GM13977 (cell line): ENCODE results near the gene C1orf74.

Experiments
- DNase-seq: peaks from one replicate; pipeline ENCODE4 v3.0.0; 2012; ENCODE audit warnings: low spot score
- in situ Hi-C: fragments of 300-500 bp; cut with MboI; formaldehyde crosslinking; loops from one replicate; pipeline ENCODE4 v1.12.0; 2022; ENCODE audit warnings: low sequenced_read_pairs, low pct_unique_long_range_greater_than_20kb, mixed read lengths, inconsistent platforms; ENCODE audit not compliant: unreplicated experiment
- TF ChIP-seq, protein P1 (sequence below): IDR thresholded peaks from 2 replicates; pipeline ENCODE4 v1.5.1; 2012; ENCODE audit warnings: mild to moderate bottlenecking, control low read depth; ENCODE audit not compliant: insufficient read depth; ENCODE audit errors: extremely low read depth, missing control alignments

The C1orf74 gene

DNA sequence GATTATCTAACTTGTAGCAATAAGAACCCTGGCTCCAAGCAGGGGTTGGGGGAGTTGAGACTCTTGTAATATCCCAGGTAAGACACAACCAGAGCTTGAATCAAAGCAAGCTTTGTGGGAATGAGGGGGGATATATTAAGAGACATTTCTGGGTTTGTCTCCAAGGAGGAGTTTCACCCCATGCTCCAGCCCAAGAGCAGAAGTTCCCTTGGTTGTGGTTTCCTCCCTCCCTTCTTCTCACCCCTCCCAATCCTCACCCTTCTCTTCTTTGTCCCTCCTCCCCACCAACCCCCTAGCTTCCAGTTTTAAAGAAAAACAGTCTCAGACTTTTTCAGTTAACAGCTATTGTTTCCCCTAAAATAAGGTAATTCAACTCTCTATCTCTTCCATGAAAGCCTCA is 16.7 kb downstream of the C1orf74 start:
- TF ChIP-seq, protein P1, sequence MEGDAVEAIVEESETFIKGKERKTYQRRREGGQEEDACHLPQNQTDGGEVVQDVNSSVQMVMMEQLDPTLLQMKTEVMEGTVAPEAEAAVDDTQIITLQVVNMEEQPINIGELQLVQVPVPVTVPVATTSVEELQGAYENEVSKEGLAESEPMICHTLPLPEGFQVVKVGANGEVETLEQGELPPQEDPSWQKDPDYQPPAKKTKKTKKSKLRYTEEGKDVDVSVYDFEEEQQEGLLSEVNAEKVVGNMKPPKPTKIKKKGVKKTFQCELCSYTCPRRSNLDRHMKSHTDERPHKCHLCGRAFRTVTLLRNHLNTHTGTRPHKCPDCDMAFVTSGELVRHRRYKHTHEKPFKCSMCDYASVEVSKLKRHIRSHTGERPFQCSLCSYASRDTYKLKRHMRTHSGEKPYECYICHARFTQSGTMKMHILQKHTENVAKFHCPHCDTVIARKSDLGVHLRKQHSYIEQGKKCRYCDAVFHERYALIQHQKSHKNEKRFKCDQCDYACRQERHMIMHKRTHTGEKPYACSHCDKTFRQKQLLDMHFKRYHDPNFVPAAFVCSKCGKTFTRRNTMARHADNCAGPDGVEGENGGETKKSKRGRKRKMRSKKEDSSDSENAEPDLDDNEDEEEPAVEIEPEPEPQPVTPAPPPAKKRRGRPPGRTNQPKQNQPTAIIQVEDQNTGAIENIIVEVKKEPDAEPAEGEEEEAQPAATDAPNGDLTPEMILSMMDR, result no peak
- DNase-seq, result no peak

DNA sequence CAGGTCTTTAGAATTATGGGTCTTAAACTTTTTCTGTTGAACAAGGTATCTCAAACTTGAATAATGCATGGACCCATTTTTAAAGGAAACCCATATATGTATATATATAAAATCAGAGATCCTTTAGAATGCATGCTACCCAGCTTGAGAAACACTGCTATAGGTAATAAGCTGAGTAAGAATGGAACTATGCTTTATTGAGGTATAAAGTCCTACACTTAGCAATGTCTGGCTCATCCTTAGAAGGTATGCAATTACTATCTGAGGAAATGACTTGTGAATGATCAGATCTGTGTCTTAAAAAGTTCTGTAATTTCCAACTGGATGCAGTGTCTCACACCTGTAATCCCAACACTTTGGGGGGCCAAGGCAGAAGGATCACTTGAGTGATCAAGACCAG is 17.3 kb downstream of the C1orf74 start:
- in situ Hi-C loops, result no loop called here
- no peak for DNase-seq
- TF ChIP-seq, protein P1, result no peak

More for the DNA sequence above, 16.7 kb downstream of the C1orf74 start:
- in situ Hi-C loops, result no loop called here

DNA sequence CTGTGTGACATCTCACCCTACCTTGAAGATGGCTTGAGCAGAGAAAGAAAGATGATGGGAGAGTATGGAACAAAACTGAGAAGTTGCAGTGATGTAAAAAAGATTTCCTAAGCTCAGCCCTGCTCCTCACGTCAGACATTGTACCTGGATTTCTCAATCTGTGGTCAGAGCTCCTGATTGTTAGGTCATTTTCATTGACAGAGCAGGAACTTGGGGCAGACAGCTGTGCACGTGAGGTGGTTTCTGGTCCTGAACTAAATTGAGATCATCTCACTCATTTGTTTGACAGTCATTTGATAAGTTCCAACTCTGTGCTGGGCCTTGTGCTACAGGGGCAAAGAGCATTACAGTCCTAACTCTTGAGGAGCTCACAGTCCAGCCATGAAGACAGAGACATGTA is 18.3 kb downstream of the C1orf74 start:
- DNase-seq, result no peak
- TF ChIP-seq, protein P1, result no peak
- in situ Hi-C loops, result no loop called here

DNA sequence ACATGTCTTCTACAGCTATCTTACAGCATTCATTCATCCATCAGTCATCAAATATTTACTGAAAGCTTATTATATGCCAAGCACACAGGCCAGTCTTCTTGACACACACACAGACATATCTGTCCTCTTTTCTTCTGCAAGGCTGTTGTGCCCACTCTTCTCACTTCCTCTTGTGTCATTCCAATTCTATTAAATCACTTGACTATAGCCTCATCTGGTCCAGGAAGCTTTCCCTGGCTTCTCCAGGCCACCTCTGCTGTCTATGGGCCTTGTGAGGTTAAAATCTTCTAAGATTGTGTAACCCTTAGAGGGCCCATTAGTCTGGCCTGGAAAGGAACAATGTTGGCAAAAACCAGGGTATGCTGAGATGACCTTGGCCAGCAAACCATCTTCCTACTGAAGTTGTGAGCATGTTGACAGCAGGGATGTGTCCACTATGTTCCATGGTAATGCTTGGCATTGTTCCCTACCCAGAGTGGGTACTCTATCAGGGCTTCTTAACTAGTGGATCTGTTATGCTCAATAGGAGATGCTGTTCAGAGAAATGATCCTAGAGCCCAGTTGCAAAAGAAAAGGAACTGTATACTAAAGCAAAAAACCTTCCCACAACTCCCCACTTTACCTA is 23.2 kb downstream of the C1orf74 start:
- no peak for DNase-seq
- in situ Hi-C loops, result no loop called here
- TF ChIP-seq, protein P1, result no peak

DNA sequence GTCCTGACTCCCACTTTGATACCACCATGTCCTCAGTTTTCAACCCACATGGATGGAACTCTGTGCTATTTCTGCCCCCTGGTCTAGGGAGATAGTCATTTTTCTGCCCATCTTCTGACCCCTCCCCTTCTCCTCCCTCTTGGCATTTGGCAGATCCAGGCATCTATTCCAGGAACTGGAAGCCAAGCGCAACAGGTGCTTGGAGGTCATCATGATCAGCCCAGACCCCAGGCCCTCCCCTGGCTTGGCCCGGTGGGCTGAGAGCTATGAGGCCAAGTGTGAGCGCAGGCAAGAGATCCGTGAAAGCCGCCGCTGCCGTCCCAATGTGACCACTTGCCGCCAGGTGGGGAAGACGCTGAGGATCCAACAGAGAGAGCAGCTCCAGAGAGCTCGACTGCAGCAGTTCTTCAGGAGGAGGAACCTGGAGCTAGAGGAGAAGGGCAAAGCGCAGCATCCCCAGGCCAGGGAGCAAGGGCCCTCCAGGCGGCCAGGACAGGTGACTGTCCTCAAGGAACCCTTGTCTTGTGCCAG is 24.5 kb downstream of the C1orf74 start:
- TF ChIP-seq, protein P1, result no peak
- in situ Hi-C loops, result no loop called here

DNA sequence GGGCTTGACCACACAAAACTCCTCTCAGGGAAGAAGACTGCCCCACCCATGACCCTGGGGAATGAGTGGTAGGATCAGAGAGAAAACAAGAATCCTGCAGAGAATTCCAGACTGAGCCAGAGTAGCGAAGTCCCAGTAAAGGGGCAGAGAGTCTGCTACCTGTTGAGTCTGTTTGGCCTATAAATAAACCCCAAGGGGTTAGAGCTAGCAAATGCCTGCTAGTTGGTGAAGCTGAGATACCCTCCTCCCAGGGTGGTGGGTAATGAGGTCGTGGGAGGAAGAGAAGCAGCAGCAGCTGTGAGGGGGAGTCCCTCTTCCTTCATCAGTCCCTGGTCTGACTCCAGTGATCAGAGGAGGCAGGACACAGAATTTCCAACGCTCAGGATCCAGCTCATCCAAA is 26.0 kb downstream of the C1orf74 start:
- TF ChIP-seq, protein P1, result no peak
- no peak for DNase-seq
- in situ Hi-C loops, result no loop called here

More for the DNA sequence above, 24.5 kb downstream of the C1orf74 start:
- DNase-seq, result no peak
